GM12892 (cell line): ENCODE measurements around the gene BAHD1.

ENCODE experiments used
- POLR2A ChIP-seq: IDR thresholded peaks from 2 replicates; pipeline ENCODE4 v1.6.1; 2011; ENCODE audit warnings: low read depth, low read length, control low read depth
- POLR2AphosphoS5 ChIP-seq: IDR thresholded peaks from 2 replicates; pipeline ENCODE4 v1.6.1; 2011; ENCODE audit warnings: low read depth, low read length, control low read depth
- TAF1 ChIP-seq: IDR thresholded peaks from 2 replicates; pipeline ENCODE4 v1.6.1; 2011; ENCODE audit warnings: low read depth, mild to moderate bottlenecking, control low read depth, low read length, borderline replicate concordance

GRCh38 chr15:40436116-40436891 is 4.4 kb upstream of the BAHD1 start:
- TF ChIP-seq POLR2AphosphoS5 (no peak), POLR2A (no peak), TAF1 (no peak)
